HG02852 (cell line): ENCODE measurements around the gene HIBCH.
A peak's percentile ranks its signal among the peaks of the same experiment; 100 is the strongest.

ENCODE experiments used
- ATAC-seq: cut with Tn5 transposase; IDR thresholded peaks from one replicate; pipeline ENCODE4 v1.9.1; 2021; ENCODE audit warnings: mild to moderate bottlenecking, moderate library complexity; ENCODE audit not compliant: unreplicated experiment

HIBCH gene

GRCh38 chr2:190199109-190199508 is 120.5 kb downstream of the HIBCH start:
- ATAC-seq = no peak

DNA sequence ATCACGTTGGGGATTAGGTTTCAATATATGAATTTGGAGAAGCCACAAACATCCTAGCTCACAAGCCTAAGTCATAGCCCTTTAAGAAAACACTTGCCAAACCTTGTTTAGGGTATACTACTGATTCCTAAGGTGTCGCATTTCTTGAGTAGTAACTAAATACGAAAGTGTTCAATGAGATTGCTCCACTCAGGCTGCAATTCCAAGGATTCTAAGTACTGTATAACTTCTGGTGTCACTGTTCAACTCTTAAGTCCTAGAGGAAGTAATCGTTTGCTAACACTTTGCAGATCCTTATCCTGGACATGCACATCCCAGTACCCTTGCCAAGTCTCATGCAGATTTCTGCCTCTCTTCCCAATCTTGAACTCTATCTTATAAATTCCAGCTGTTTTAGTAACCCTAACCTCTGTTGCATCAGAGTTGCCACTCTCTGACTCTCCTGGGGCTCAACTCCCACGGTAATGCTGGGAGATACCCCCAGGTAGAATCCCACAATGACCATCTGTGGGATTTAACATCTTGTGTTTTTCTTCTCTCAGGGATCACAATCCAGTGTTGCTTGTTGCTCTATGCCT is 122.4 kb downstream of the HIBCH start:
- no peak for ATAC-seq

GRCh38 chr2:190190507-190191162 is 129.0 kb downstream of the HIBCH start:
- no peak for ATAC-seq

GRCh38 chr2:190188289-190188688 is 131.3 kb downstream of the HIBCH start:
- ATAC-seq = no peak

GRCh38 chr2:190186238-190186637 is 133.4 kb downstream of the HIBCH start:
- ATAC-seq = no peak

DNA sequence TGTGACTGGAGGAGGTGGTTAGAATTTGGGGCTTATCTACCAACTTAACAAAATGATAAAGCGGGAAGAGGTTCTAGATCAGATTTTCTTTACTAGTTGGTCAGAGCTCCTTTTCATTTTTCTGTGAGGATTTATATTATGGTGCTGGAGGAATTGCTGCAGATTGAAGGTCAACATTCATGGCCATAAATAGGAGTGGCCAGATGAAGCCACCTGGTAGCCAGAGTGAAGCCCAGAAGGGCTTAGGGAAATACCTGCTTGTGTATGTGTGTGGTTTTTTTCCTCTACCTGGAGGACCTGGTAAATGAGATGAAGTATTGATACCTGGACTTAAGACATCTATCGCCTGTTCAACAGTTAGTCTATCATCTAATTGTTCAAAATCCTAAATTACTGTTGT is 134.2 kb downstream of the HIBCH start:
- no peak for ATAC-seq

GRCh38 chr2:190184460-190184859 is 135.2 kb downstream of the HIBCH start:
- no peak for ATAC-seq

GRCh38 chr2:190183539-190183938 is 136.1 kb downstream of the HIBCH start:
- ATAC-seq = no peak

GRCh38 chr2:190182071-190182524 is 137.5 kb downstream of the HIBCH start:
- ATAC-seq = peak; percentile 24

GRCh38 chr2:190181123-190181669 is 138.4 kb downstream of the HIBCH start:
- no peak for ATAC-seq

DNA sequence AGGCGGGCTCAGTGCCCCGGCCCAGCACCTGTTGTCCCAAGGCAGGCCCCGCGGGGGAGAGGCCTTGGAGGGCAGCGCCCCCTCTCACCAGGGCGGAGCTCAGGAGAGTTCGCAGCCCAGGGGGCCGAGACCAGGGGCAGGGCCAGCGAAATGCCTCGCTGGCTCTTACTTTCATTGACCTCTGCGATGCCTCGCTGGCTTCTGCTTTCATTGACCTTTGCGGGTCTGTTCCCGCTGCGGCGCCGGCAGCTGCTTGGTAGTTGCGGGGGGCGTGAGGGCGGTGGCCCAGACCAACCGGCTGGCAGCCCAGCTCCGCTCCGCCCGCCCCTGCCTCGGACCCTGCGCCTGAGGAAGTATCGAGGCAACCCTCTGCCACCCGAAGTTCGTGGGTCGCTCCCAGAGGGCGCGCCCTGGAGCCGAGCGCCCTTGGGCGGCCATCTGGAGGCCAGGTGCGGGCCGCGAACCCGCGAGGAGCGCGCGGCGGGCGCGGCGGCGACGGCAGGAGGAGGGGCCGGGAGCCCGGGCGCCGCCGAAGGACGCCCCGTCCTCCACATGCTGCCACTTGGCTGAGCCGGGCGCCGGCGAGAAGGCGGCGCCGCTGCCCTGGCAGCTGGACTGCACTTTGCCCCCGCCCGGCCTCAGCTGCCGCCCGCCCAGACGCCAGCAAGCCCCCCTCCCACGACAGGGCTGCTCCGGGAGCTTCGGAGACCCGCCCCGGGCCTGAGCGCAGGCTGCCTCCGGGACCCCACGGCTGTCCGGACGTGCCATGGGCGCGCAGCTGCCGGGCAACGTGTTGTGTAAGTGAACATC is 139.1 kb downstream of the HIBCH start:
- peak; percentile 77 for ATAC-seq

- peak; percentile 22 for ATAC-seq
Observed at GRCh38 chr2:190179754-190180312, 139.8 kb downstream of the HIBCH start.

- ATAC-seq = no peak
Observed at GRCh38 chr2:190178066-190178722, 141.4 kb downstream of the HIBCH start.

DNA sequence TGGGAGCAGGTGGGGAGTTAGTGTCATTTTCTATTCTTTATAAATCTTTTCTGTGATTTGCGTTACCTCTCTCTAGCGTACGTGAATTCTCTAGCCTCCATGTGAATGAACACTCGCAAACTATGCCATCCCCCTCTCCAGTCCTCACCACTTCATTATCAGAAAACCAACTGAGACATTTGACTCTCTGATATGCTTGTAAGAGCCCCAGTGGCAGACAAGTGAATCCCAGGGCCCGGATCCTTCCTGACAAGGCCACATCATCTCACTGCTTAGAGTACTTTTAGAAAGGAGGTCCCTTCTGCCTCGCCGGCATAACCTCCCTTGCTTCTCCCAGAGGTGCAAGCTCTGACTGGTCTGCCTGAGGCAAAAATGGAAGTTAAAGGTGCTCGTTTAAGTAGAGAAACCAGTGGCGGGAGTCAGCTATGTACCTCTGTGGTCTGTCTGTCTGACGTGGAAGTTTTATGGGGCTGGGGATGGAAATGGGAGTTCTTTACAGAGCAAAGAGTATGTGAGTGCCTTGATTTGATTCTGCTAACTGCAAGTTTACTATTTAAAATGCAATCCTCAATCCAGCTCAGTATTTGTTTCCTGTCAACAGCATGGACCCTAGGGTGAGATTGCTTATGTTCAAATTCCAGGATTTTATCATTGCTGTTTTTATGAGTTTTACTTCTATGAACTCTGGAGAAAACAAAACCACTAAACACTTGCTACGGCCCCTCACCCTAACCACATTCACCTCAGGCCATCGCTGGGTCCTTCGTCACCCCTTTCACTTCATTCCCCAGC is 142.2 kb downstream of the HIBCH start:
- ATAC-seq = no peak

DNA sequence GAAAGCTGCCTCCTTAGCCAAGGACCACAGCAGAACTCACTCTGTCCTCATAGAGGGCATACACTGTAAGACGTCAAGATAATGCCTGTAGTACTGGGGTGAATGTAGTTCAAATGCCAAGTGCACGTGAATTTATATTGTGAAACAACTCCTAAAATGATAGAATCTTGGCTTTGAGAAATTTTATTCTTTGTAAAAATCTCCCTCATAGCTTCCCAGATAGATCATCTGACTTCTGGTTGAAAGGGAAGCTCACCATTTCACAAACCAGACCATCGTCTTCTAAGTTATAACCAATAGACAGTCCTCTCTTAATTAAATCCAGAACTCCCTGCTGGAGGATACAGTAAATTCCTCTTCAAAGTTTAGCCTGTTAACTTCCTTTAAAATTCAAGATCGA is 146.2 kb downstream of the HIBCH start:
- ATAC-seq = no peak

- no peak for ATAC-seq
Observed at GRCh38 chr2:190170673-190171072, 149.0 kb downstream of the HIBCH start.

DNA sequence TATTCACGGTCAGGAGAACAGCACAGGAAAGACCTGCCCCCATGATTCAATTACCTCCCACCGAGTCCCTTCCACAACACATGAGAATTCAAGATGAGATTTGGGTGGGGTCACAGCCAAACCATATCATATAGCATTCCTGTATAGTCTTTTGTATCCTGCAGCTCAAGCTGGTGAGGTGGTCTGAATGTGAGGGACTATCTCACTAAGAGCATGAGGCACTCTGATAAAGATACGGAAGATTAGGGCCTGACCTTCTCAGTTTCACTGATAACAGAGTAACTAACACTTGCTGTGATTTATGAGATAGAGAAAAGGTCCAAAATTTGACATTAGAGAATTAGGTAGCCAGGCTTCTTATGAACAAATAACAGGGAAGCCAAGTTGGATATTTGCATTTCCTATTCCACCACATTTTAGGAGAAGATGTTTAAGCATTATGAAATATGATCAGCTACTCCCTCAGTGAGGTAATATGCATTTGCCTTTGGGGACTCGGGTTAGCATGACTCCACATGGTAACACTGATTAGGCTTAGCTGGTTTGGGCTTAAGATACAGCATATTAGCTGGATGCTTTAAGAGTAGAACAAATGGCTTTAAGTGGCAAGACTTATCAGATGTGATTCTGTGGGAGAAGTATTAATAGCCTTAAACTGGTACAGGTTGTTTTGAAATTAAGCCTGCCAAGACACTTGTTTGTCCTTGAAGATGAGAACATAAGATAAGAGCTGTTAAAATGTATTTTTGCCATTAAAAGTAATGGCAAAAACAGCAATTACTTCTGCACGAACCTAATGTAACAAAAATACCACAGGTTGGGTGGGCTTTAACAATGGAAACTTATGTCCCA is 150.2 kb downstream of the HIBCH start:
- ATAC-seq = no peak

GRCh38 chr2:190167702-190168101 is 151.9 kb downstream of the HIBCH start:
- no peak for ATAC-seq

GRCh38 chr2:190165491-190165890 is 154.1 kb downstream of the HIBCH start:
- no peak for ATAC-seq
